G401.6 (cell line): Measurements from ENCODE around the gene BRIX1.

Experiments used
- FAIRE-seq: peaks from 2 replicates; lab custom pipeline; 2012; peaks lifted over from hg19 to GRCh38; lab: Jason Lieb, UNC

BRIX1 gene

GRCh38 chr5:34915139-34915855 is at the start of gene BRIX1, which contains the start of gene RAD1:
BRIX1 (plus strand) TSS chr5:34915711; CDS start chr5:34915739, 28 bp downstream.
RAD1 (minus strand) TSS chr5:34915504; CDS start chr5:34914892, 612 bp downstream.
- FAIRE-seq = peak; percentile 93

- FAIRE-seq = no peak
Measured at GRCh38 chr5:34866989-34867471, 48.5 kb upstream of the BRIX1 start.

DNA sequence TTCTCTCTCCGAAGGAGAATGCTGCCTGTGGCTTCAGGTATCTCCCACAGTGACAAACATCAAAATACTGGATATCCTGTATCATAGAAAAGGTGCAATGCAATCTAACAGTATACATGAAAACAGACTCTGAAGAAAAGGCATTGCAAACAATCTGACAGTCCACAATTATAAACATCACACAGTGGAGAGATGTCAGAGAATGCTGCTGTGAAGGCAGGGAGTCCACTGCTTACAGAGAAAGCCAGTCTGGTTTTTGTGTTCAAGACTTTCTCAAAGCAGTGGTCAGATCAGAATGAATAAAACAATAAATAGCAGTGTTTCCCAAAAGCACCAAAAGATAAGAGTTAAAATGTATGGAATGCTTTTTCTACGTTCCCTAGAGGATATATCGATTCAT is 47.9 kb upstream of the BRIX1 start:
- FAIRE-seq = no peak

DNA sequence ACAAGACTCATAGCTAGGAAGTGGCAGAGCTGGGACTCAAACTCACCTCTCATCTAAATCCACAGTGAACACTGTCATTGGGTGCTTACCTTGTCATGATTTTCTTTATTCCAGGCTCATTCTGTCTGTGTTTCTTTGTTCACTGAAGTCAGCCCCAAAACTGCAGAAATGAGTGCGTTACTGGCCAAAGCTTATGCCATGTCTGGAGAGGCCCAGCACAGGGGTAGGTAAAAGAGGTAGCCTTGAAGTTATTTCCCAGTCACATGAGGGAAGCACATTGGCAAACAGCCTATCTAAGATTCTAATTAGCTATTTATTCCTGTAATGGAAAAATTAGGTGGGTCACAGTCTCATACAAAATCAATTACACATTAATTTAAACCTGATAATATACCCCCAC is 46.7 kb upstream of the BRIX1 start:
- no peak for FAIRE-seq

GRCh38 chr5:34869256-34869655 is 46.3 kb upstream of the BRIX1 start:
- no peak for FAIRE-seq

DNA sequence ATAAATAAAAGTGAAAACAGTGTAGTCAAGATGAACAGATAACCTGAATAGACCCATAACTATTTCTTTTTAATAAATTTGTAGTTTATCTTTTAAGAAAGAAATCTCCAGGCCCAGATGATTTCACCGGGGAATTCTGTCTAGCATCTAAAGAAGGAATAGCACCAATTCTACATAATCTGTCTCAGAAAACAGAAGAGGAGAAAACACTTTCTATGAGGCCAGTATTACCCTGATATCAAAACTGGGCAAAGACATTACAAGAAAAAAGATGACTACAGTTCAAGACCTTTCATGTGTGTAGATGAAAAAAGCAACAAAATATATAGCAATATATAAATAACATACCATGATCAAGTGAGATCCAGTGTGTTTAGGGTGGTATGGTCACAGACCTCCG is 45.1 kb upstream of the BRIX1 start:
- FAIRE-seq = no peak

GRCh38 chr5:34876275-34876674 is 39.2 kb upstream of the BRIX1 start:
- FAIRE-seq = no peak

DNA sequence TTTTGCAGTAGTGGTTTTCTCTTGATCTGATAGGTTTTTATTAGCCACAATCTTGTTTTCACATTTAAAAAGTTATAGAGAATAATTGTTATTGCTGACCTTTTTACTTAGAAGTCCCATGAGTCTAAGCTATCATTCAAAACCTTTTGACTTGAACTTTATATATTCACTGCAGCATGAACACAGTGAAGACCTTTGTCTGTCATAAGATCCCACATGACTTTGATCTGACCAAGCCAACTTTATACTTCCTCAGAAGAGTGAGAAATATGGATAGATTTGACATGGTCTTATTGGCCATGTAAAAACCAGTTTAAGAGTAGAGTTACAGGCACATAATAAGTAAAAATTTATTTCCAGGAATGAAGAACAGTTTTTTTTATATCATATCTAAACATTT is 34.3 kb upstream of the BRIX1 start:
- no peak for FAIRE-seq

DNA sequence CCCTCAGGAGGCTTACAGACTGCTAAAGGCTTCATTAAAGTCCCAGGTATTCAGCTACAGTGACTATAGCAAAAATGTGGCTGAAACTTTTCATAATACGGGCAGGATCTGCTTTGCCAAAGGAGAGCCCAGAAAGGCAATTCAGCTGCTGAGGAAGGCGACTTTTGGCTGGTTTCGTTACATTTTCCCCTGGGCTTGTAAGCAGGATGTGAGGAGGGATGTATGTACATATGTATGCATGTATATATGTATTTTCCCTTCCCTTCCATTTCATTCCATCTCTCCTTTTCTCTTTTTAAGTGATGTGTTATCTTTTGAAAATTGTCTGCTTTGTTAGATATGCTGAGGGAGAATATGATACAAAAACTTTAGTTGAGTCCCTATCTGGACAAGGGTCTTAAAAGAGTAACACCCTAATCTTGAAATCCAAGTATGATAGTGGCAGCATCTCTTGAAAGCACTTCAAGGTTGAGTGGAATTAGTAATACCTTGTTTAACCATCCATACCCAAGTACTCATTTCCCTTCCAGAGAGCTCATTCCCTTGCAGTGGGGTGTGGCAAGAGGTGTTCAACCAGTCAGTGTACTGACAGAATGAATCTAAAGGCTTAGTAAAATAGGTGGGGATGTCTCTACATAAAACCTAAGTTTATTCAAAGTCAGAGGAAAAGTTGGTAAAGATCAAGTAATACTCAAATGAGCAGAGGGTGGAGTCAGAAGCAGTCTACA is 29.0 kb upstream of the BRIX1 start:
- no peak for FAIRE-seq

- no peak for FAIRE-seq
Measured at GRCh38 chr5:34889394-34889793, 26.1 kb upstream of the BRIX1 start.

DNA sequence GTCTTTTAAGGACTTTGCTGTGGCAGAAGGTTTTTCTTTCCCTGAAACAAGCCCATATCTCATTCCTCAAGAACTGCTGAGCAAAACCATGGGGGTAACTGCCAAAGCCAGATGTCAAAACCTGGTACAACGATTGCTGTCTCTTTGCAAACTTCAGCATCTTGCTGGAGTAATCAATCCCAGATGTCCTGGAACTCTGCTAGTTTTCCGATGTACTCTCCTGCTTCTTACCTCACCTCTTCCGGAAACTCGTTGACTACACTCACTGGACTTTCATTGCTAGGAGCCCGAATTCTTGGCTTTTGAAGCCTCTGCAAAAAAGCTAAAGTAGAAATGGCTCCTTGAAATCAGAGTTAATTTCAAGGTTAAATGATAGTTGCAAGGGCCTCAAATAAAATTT is 23.5 kb upstream of the BRIX1 start:
- no peak for FAIRE-seq

GRCh38 chr5:34892414-34892813 is 23.1 kb upstream of the BRIX1 start:
- no peak for FAIRE-seq

DNA sequence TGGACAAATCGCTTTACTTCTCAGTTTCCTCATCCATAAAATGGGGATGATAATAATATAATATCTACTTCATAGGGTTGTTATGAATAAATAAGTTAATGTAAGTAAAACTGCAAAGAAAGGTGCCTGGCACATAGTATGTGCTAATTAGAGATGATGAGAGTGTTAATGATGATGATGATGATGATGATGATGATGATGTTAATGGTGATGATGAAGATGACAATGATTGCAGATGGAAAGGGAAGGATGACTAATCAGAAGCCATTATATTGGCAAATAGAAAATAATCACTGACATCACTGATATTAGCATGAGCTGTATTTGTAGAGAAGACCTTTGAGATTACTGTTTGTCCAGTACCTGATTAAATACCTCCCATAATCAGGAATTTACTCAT is 20.8 kb upstream of the BRIX1 start:
- no peak for FAIRE-seq

- FAIRE-seq = no peak
Measured at GRCh38 chr5:34895641-34896419, 19.7 kb upstream of the BRIX1 start.

- FAIRE-seq = no peak
Measured at GRCh38 chr5:34897646-34898045, 17.9 kb upstream of the BRIX1 start.

DNA sequence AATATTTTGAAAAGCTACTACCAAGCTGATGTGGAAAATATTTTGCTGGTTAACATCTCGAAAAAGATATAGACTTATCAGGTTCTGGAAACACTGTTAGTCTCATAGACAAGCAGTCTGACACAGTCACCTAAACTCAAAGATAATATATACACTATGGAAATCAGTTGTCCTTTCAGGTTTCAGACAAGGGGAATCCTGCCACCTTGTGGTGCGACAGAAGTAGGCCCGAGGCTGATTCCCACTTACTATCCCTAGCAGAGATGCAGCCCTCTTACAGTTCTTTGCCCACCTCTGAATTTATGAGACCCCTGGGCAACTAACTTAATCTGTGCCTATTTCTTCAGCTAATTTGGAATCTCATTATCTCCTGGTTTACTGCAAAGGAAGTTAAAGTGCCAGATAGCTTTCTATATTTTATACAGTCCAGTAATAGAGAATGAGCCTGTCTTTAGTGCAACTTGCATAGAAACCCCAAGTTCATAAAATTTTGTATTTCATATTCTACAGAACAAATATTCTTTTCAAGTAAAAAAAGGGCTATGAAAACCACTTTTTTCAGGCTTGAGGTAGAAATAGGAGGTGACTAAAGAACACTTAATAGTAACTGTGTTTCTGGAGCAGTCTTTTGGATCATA is 17.1 kb upstream of the BRIX1 start:
- peak; percentile 87 for FAIRE-seq

- FAIRE-seq = no peak
Measured at GRCh38 chr5:34899066-34899465, 16.4 kb upstream of the BRIX1 start.

DNA sequence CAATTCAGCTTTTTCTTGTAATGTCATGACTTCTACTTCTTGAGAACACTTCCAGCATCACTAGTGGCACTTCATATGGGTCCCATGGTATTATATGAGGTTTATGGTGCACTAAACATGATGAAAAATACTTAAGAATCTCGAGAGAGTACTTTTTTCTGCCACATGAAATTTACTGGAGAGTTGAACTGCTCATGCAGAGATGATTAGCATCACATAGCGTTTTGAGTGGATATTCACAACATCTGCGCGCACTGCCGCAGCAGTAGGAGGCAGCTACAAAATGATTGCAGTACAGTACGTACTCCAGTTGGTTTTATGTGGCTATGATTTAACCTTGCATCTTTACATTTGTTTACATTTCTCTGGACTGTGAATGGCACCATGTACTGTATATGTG is 14.9 kb upstream of the BRIX1 start:
- FAIRE-seq = no peak

GRCh38 chr5:34903260-34903659 is 12.3 kb upstream of the BRIX1 start:
- no peak for FAIRE-seq

GRCh38 chr5:34905564-34905963 is 9.9 kb upstream of the BRIX1 start:
- peak; percentile 77 for FAIRE-seq

GRCh38 chr5:34913072-34913471 is 2.4 kb upstream of the BRIX1 start:
- no peak for FAIRE-seq

GRCh38 chr5:34914671-34915138 is 806 bp upstream of the BRIX1 start:
- no peak for FAIRE-seq
